GM12878 (cell line): ENCODE measurements around the gene POGZ. TPM values are rescaled to one million over a fixed set of nuclear protein-coding genes. Genes with fewer than 3 reads are reported as not detected.

ENCODE experiments used
- ATAC-seq: fragments of 200-7000 bp; cut with Tn5 transposase; 3 replicates; pipeline ENCODE4 v1.9.1; 2020; ENCODE audit warnings: mild to moderate bottlenecking, moderate library complexity
- BruUV-seq: library from RNA; stranded (reverse); fragments of 400-500 nt; replicated peaks from 2 replicates; lab custom pipeline; 2021; lab: Mats Ljungman, UMichigan
- CTCF ChIA-PET: fragments of 300-600 bp; sonication (Branson Sonifier 250); formaldehyde crosslinking; extraction: SDS; loops from one replicate; lab custom pipeline; 2021; ENCODE audit warnings: inconsistent platforms; lab: Yijun Ruan, JAX
- POLR2A ChIA-PET: fragments of 350-600 bp; formaldehyde crosslinking; extraction: SDS; loops from one replicate; lab custom pipeline; 2021; ENCODE audit warnings: inconsistent platforms; lab: Charles Lee
- RAD21 ChIA-PET: fragments of 300-600 bp; sonication (Branson Sonifier 250); formaldehyde crosslinking; loops from one replicate; lab custom pipeline; 2023; ENCODE audit warnings: antibody characterized with exemption; ENCODE audit not compliant: unreplicated experiment; lab: Charles Lee
- SMC1A ChIA-PET: fragments of 300-600 bp; sonication (Branson Sonifier 250); formaldehyde crosslinking; loops from one replicate; lab custom pipeline; 2023; ENCODE audit not compliant: unreplicated experiment, uncharacterized antibody; lab: Charles Lee
- DNase-seq: peaks from one replicate; pipeline ENCODE4 v3.0.0-alpha.2; 2011; ENCODE audit warnings: low read depth, low spot score
- FAIRE-seq: peaks from 3 replicates; lab custom pipeline; 2011; peaks lifted over from hg19 to GRCh38; lab: Jason Lieb, UNC
- H2AFZ ChIP-seq: 2 replicates; pipeline ENCODE4 v1.6.0; 2011; ENCODE audit warnings: low read depth, low read length, control low read depth; ENCODE audit not compliant: control insufficient read depth
- H3K27ac ChIP-seq: 2 replicates; pipeline ENCODE4 v1.5.1; 2011; ENCODE audit warnings: control low read depth; ENCODE audit not compliant: control insufficient read depth, insufficient read depth
- H3K27me3 ChIP-seq, 2 experiments: replicated peaks in 1 of 2; 2 replicates each; pipeline versions ENCODE4 v1.6.0 to v1.6.1; 2011; ENCODE audit warnings: low read length in 1 of 2; ENCODE audit not compliant: control insufficient read depth in 2 of 2, insufficient read depth in 2 of 2
- H3K36me3 ChIP-seq, 2 experiments: 2 replicates each; pipeline ENCODE4 v1.5.1; 2011; ENCODE audit warnings: low read length in 1 of 2; ENCODE audit not compliant: control insufficient read depth in 2 of 2, insufficient read depth in 2 of 2
- H3K4me1 ChIP-seq: 2 replicates; pipeline ENCODE4 v1.6.1; 2011; ENCODE audit warnings: mild to moderate bottlenecking, low read length, moderate library complexity, mixed read lengths; ENCODE audit not compliant: control insufficient read depth, insufficient read depth
- H3K4me2 ChIP-seq: 2 replicates; pipeline ENCODE4 v1.6.0; 2011; ENCODE audit warnings: control low read depth; ENCODE audit not compliant: control insufficient read depth, insufficient read depth
- H3K4me3 ChIP-seq: fragments of 200-600 bp; sonication (generic); 2 replicates; pipeline ENCODE4 v1.5.1; 2016
- H3K79me2 ChIP-seq: 2 replicates; pipeline ENCODE4 v1.6.0; 2011; ENCODE audit warnings: low read length; ENCODE audit not compliant: control insufficient read depth, insufficient read depth
- H3K9ac ChIP-seq: 2 replicates; pipeline ENCODE4 v1.8.0; 2011; ENCODE audit warnings: low read length, control low read depth, mixed read lengths; ENCODE audit not compliant: control insufficient read depth, insufficient read depth
- H3K9me3 ChIP-seq: replicated peaks from 3 replicates; pipeline ENCODE4 v1.5.1; 2011; ENCODE audit warnings: mild to moderate bottlenecking, low read length; ENCODE audit not compliant: control insufficient read depth, insufficient read depth
- H4K20me1 ChIP-seq: 2 replicates; pipeline ENCODE4 v1.6.0; 2011; ENCODE audit not compliant: control insufficient read depth, insufficient read depth
- BRCA1 ChIP-seq: IDR thresholded peaks from 2 replicates; pipeline ENCODE4 v1.6.1; 2011; ENCODE audit warnings: low read depth, low read length, improper control_type of control experiment
- CBFB ChIP-seq: IDR thresholded peaks from 2 replicates; pipeline ENCODE4 v1.6.1; 2016; ENCODE audit warnings: antibody characterized with exemption, low read depth
- EED ChIP-seq: sonication (generic); IDR thresholded peaks from 2 replicates; pipeline ENCODE4 v1.6.1; 2016; ENCODE audit warnings: antibody characterized with exemption, low read depth
- IKZF1 ChIP-seq: fragments of 450-650 bp; conservative IDR thresholded peaks from 2 replicates; pipeline ENCODE4 v1.6.1; 2017; ENCODE audit warnings: antibody characterized with exemption, mild to moderate bottlenecking
- JUNB ChIP-seq: IDR thresholded peaks from 2 replicates; pipeline ENCODE4 v1.6.1; 2016; ENCODE audit warnings: antibody characterized with exemption, mild to moderate bottlenecking
- MTA3 ChIP-seq: IDR thresholded peaks from 2 replicates; pipeline ENCODE4 v1.6.1; 2012; ENCODE audit warnings: low read length, inconsistent platforms, borderline replicate concordance
- SMARCA5 ChIP-seq: fragments of 450-650 bp; IDR thresholded peaks from 2 replicates; pipeline ENCODE4 v1.6.1; 2017; ENCODE audit warnings: mild to moderate bottlenecking
- ZNF384 ChIP-seq: IDR thresholded peaks from 2 replicates; pipeline ENCODE4 v1.6.1; 2012; ENCODE audit warnings: low read depth, mild to moderate bottlenecking, low read length, improper control_type of control experiment, borderline replicate concordance
- WGBS: methylation state at CpG from one replicate; pipeline ENCODE4 v1.1.6; 2016; ENCODE audit warnings: low lambda C conversion rate; ENCODE audit not compliant: insufficient replicate concordance, insufficient coverage; ENCODE audit errors: missing lambda C conversion rate; 5-methylcytosine and 5-hydroxymethylcytosine counted together
- in situ Hi-C: fragments of 300-500 bp; cut with MboI; formaldehyde crosslinking; loops from 9 replicates; pipeline ENCODE4 v1.14.3; 2018; ENCODE audit warnings: mixed read lengths
- intact Hi-C: fragments of 100-400 bp; cut with micrococcal nuclease; formaldehyde crosslinking; loops from one replicate; pipeline ENCODE4 v1.14.2; 2022; ENCODE audit not compliant: unreplicated experiment
- polyA plus RNA-seq, 11 experiments: library from polyadenylated mRNA; depleted of rRNA in 4 of 11; unstranded in 6 of 11; stranded (reverse) in 5 of 11; fragments of >200 nt; fragmentation: Nextera tagmentation in 4 of 11; fragmentation: Illumina TruSeq in 1 of 11; extraction: Ambion mirVana in 4 of 11; extraction: Trizol in 1 of 11; gene quantifications; 1 replicate in 1 of 11; 2 replicates in 10 of 11; pipeline versions ENCODE4 v1.2.1 to v1.2.3, GENCODE V29; 2011 to 2016; ENCODE audit warnings: inconsistent platforms in 2 of 11, missing spikeins in 2 of 11, low read depth in 1 of 11
- total RNA-seq, 4 experiments: library from RNA; depleted of rRNA in 3 of 4; stranded (reverse); fragments of >200 nt in 3 of 4; fragmentation: Illumina TruSeq in 1 of 4; extraction: Trizol in 1 of 4; gene quantifications; 2 replicates each; pipeline versions ENCODE4 v1.2.1 to v1.2.3, GENCODE V29; 2013 to 2021
- TF ChIP-seq, protein P1 (sequence below): fragments of 450-650 bp; IDR thresholded peaks from 2 replicates; pipeline ENCODE4 v1.6.1; 2017; ENCODE audit warnings: borderline replicate concordance
- TF ChIP-seq, protein P2 (sequence below): fragments of 450-650 bp; IDR thresholded peaks from 2 replicates; pipeline ENCODE4 v1.6.1; 2017; ENCODE audit warnings: mild to moderate bottlenecking
- TF ChIP-seq, protein P3 (sequence below): fragments of 450-650 bp; IDR thresholded peaks from 2 replicates; pipeline ENCODE4 v1.6.1; 2016; ENCODE audit warnings: mild to moderate bottlenecking

Gene POGZ
- total and polyA plus RNA-seq, 10 of the 15 experiments (the other 5 are each of a cell fraction or from before 2014, with no cell fraction given), result 11.3 to 80.6 (median 35.8) TPM

DNA sequence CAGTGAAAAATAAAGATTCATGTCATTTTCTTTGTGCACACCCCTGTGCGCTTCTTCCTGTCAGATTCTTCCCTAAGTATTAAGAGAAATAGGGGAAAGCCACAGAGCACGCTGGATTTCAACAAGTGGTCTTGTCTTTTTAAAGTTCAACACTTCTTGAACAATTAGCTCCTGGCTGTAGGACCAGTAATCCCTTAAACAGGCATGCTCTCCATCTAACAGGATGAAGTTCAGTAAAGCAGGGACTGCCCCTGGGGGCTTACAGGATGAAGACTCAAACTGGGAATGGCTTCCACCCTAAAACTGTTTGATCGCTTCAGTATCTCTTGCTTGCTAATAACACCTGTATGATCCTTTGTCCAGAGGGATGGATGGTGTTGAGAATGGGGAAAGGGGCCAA lies 55.7 kb downstream of the POGZ start:
- H3K27me3 ChIP-seq, result no peaks in the 10 kb centered on the region
- H3K36me3 ChIP-seq, result peaks cover 14 to 53% of the 10 kb centered on the region in 2 experiments
- in situ Hi-C loops (no loop called here), intact Hi-C loops (loop anchor here (2.0 kb wide), 1 partner anchor 17 kb away; no protein-coding TSS in a partner anchor)
- ATAC-seq (no peak), DNase-seq (no peak), FAIRE-seq (no peak)
- H3K79me2 ChIP-seq, result peaks cover 22% of the 10 kb centered on the region
- TF ChIP-seq, protein P1, sequence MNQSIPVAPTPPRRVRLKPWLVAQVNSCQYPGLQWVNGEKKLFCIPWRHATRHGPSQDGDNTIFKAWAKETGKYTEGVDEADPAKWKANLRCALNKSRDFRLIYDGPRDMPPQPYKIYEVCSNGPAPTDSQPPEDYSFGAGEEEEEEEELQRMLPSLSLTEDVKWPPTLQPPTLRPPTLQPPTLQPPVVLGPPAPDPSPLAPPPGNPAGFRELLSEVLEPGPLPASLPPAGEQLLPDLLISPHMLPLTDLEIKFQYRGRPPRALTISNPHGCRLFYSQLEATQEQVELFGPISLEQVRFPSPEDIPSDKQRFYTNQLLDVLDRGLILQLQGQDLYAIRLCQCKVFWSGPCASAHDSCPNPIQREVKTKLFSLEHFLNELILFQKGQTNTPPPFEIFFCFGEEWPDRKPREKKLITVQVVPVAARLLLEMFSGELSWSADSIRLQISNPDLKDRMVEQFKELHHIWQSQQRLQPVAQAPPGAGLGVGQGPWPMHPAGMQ, result no peak
- TF ChIP-seq, protein P2, sequence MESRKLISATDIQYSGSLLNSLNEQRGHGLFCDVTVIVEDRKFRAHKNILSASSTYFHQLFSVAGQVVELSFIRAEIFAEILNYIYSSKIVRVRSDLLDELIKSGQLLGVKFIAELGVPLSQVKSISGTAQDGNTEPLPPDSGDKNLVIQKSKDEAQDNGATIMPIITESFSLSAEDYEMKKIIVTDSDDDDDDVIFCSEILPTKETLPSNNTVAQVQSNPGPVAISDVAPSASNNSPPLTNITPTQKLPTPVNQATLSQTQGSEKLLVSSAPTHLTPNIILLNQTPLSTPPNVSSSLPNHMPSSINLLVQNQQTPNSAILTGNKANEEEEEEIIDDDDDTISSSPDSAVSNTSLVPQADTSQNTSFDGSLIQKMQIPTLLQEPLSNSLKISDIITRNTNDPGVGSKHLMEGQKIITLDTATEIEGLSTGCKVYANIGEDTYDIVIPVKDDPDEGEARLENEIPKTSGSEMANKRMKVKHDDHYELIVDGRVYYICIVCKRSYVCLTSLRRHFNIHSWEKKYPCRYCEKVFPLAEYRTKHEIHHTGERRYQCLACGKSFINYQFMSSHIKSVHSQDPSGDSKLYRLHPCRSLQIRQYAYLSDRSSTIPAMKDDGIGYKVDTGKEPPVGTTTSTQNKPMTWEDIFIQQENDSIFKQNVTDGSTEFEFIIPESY, result no peak
- TF ChIP-seq EED (no peak), BRCA1 (no peak), IKZF1 (no peak), SMARCA5 (no peak), CBFB (no peak), JUNB (no peak), MTA3 (no peak), ZNF384 (no peak)
- TF ChIP-seq, protein P3, sequence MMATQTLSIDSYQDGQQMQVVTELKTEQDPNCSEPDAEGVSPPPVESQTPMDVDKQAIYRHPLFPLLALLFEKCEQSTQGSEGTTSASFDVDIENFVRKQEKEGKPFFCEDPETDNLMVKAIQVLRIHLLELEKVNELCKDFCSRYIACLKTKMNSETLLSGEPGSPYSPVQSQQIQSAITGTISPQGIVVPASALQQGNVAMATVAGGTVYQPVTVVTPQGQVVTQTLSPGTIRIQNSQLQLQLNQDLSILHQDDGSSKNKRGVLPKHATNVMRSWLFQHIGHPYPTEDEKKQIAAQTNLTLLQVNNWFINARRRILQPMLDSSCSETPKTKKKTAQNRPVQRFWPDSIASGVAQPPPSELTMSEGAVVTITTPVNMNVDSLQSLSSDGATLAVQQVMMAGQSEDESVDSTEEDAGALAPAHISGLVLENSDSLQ, result no peak
- SMC1A ChIA-PET, result interaction anchor here (0.9 to 3.9 kb wide), 3 partner anchors 64 to 103 kb away, joined by 3 to 14 read pairs (median 8); no protein-coding TSS in a partner anchor
- no peak overlapping the region for H3K4me2 ChIP-seq
- peaks cover 5% of the 10 kb centered on the region; the same call in 1 of the 2 replicates for H4K20me1 ChIP-seq
- no peaks in the 10 kb centered on the region for H3K9me3 ChIP-seq
- BruUV-seq, result no TSS peak
- no peak overlapping the region for H2AFZ ChIP-seq
- no peak overlapping the region for H3K9ac ChIP-seq
- no peak overlapping the region for H3K27ac ChIP-seq
- H3K4me1 ChIP-seq, result peaks cover 9% of the 10 kb centered on the region
- H3K4me3 ChIP-seq, result no peak overlapping the region
- POLR2A ChIA-PET, result interaction anchor here (0.6 kb wide), 1 partner anchor 10 kb away, joined by 3 read pairs; no protein-coding TSS in a partner anchor
- CTCF ChIA-PET, result interaction anchor here (0.8 to 1.5 kb wide), 4 partner anchors 41 to 122 kb away, joined by 3 to 5 read pairs (median 4); partner anchors contain the start of gene ZNF687
- 83% methylated on average over 3 of the region's 3 CpGs for WGBS
- RAD21 ChIA-PET, result interaction anchor here (1.2 kb wide), 1 partner anchor 63 kb away, joined by 3 read pairs; no protein-coding TSS in a partner anchor
